Osteoblast (primary cell): ENCODE measurements around the gene COG3. TPM values are rescaled to one million over a fixed set of nuclear protein-coding genes. Genes with fewer than 3 reads are reported as not detected.
"Not testable (repeated sequence)": the region's sequence is repeated elsewhere in the genome, so short reads cannot be mapped to it uniquely, and the experiment has no call there.

Source experiments
- DNase-seq: peaks from one replicate; pipeline ENCODE4 v3.0.0; 2011; ENCODE audit warnings: low spot score, mixed read lengths; ENCODE audit not compliant: insufficient read length; ENCODE audit errors: missing footprints
- H2AFZ ChIP-seq: 2 replicates; pipeline ENCODE4 v1.6.0; 2011; ENCODE audit warnings: mild to moderate bottlenecking, low read length
- H3K27ac ChIP-seq: 2 replicates; pipeline ENCODE4 v1.5.1; 2011; ENCODE audit warnings: mild to moderate bottlenecking, low read depth, low read length, moderate library complexity
- H3K27me3 ChIP-seq: 2 replicates; pipeline ENCODE4 v1.6.0; 2012; ENCODE audit warnings: mild to moderate bottlenecking, control low read depth, inconsistent platforms, low read length, moderate library complexity; ENCODE audit not compliant: insufficient read depth
- H3K36me3 ChIP-seq: 2 replicates; pipeline ENCODE4 v1.5.1; 2011; ENCODE audit warnings: mild to moderate bottlenecking, low read length, control low read depth, moderate library complexity; ENCODE audit not compliant: insufficient read depth
- H3K4me1 ChIP-seq: 2 replicates; pipeline ENCODE4 v1.5.1; 2011; ENCODE audit warnings: mild to moderate bottlenecking, low read length, control low read depth, moderate library complexity; ENCODE audit not compliant: insufficient read depth
- H3K4me2 ChIP-seq: 2 replicates; pipeline ENCODE4 v1.6.0; 2011; ENCODE audit warnings: mild to moderate bottlenecking, low read length; ENCODE audit not compliant: insufficient read depth
- H3K4me3 ChIP-seq: fragments of 200-600 bp; sonication (generic); 3 replicates; pipeline ENCODE4 v1.5.1; 2012; ENCODE audit warnings: mild to moderate bottlenecking, low read length, inconsistent platforms; ENCODE audit not compliant: insufficient read depth
- H3K79me2 ChIP-seq: 2 replicates; pipeline ENCODE4 v1.6.0; 2012; ENCODE audit warnings: mild to moderate bottlenecking, low read length, control low read depth, inconsistent platforms; ENCODE audit not compliant: insufficient read depth
- H3K9me3 ChIP-seq: 2 replicates; pipeline ENCODE4 v1.5.1; 2011; ENCODE audit warnings: low read depth, low read length, control low read depth
- H4K20me1 ChIP-seq: 2 replicates; pipeline ENCODE4 v1.6.0; 2012; ENCODE audit warnings: mild to moderate bottlenecking, low read length, control low read depth; ENCODE audit not compliant: insufficient read depth
- CTCF ChIP-seq: IDR thresholded peaks from 2 replicates; pipeline ENCODE4 v1.5.1; 2011; ENCODE audit warnings: mild to moderate bottlenecking, low read depth, low read length, moderate library complexity; ENCODE audit errors: extremely low read depth
- total RNA-seq: library from RNA; depleted of rRNA; stranded (reverse); fragments of >200 nt; gene quantifications from 2 replicates; pipeline ENCODE4 v1.2.3, GENCODE V29; 2012

Gene COG3
- total RNA-seq, 1 donor: 35.5 TPM

DNA sequence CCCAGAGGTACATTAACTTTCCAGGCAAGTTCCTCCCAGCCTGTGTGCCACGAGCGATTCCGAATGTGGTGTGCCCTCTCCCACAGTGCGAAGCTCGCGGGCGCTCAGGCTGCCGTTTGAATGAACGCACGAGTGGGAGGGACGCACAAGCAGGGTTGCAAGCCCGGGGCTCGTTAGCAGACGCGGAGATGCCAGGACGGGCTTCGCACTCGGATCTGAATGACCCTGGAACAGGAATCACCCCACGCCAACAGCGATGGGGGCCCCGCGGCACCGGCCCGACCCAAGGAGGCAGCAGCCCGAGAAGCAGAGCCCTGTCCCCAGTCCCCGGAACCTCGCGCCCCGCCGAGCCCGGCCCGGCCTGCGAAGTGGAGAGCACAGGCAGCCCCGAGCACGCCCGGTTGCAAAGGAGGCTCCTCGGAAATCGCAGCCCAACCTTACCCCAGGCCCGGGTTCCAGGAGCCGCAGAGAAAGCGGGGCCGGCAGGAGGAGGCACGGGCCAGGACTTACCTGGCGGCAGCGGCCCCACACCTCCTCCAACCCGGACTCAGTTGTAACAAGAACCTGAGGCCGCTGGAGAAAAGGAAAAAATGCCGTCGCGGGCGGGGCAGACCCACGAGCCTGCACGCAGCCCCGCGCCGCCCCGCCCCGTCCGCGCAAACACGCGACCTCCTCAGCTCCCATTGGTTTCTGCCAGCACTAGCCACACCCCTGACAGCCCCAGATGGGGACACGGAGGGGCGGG is 46.8 kb upstream of the COG3 start, which contains the start of gene SLC25A30:
TSS of gene SLC25A30 (minus strand) at position 584 of the 745 bp plus-strand sequence. CDS start 6,948 bp downstream, outside the sequence.
- peak within 1 kb of the TSS; percentile 92 for H3K4me2 ChIP-seq
- no peaks in the 10 kb centered on the region for H3K9me3 ChIP-seq
- peak within 1 kb of the TSS; percentile 87 for H3K4me3 ChIP-seq
- H2AFZ ChIP-seq: peak within 1 kb of the TSS; percentile 72
- H3K36me3 ChIP-seq: no peaks in the 10 kb centered on the region
- H3K4me1 ChIP-seq: peaks cover 21% of the 10 kb centered on the region
- H4K20me1 ChIP-seq: no peaks in the 10 kb centered on the region
- H3K27ac ChIP-seq: peak within 1 kb of the TSS; percentile 61
- H3K79me2 ChIP-seq: peaks cover 19% of the 10 kb centered on the region
- DNase-seq: peak; percentile 94
- H3K27me3 ChIP-seq: no peaks in the 10 kb centered on the region
- TF ChIP-seq CTCF: no peak

DNA sequence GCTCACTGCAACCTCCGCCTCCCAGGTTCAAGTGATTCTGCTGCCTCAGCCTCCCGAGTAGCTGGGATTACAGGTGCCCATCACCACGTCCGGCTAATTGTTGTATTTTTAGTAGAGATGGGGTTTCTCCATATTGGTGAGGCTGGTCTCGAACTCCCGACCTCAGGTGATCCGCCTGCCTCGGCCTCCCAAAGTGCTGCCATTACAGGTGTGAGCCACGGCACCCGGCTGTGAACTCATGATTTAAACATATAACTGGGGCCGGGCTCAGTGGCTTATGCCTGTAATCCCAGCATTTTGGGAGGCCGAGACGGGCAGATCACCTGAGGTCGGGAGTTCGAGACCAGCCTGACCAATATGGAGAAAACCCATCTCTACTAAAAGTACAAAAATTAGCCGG is 45.4 kb upstream of the COG3 start:
- H3K4me2 ChIP-seq, H4K20me1 ChIP-seq: not testable (repeated sequence)

DNA sequence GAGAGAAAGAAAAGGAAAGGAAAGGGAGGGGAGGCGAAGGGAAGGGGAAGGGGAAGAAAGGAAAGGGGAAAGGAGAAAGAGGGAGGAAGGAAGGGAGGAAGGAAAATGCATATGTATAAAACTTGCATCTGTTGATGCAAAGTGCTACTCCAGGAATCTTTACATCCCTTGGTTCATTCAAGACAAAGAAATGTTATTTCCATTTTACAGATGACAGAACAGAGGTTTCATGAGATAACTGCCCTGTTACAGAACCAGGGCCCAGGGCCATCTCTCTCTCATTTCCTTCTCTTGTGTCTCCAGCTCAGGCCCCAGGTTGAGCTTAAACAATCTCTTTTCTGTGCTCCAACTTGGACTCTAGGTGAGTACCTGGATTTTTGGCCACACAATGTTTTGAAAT is 44.8 kb upstream of the COG3 start:
- Histone ChIP-seq H3K27me3 (no peaks in the 10 kb centered on the region), H4K20me1 (no peaks in the 10 kb centered on the region), H3K9me3 (no peaks in the 10 kb centered on the region), H3K4me1 (peaks cover 10% of the 10 kb centered on the region), H3K4me3 (no peak overlapping the region), H3K36me3 (no peaks in the 10 kb centered on the region), H3K79me2 (peaks cover 5% of the 10 kb centered on the region), H2AFZ (no peak overlapping the region), H3K27ac (no peak overlapping the region), H3K4me2 (no peak overlapping the region)
- no peak for DNase-seq
- no peak for TF ChIP-seq CTCF

More for the DNA sequence above, 45.4 kb upstream of the COG3 start:
- H3K79me2 ChIP-seq, H3K9me3 ChIP-seq, H3K27ac ChIP-seq, H3K27me3 ChIP-seq, H3K36me3 ChIP-seq, H2AFZ ChIP-seq, DNase-seq, H3K4me3 ChIP-seq: not testable (repeated sequence)
- peaks cover 16% of the 10 kb centered on the region for H3K4me1 ChIP-seq

DNA sequence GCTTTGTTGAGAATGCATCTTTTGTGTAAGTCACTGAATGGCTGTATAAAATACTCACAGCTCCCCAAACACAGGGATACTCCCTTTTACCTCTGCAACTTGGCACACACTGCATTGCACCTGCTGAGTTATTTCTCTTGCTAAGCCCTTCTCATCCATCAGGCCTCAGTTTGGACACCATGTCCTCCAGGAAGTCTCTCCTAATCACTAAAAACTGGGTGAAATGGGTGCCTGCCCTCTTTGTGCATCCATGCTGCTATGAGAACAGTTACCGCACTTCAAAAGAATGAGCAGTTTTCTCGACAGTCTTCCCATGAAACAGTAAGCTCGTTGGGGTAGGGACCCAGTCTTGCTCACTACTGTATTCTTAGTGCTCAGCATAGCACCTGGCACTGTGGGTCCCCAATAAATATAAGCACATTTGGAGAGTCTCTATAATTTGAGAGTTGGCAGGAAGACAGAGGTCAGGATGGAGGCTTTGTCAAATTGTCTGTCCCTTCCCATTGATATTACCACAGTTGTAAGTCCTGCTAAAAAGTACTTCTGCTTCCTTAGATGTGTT is 41.9 kb upstream of the COG3 start:
- no peaks in the 10 kb centered on the region for H3K79me2 ChIP-seq
- H2AFZ ChIP-seq: no peak overlapping the region
- no peak for DNase-seq
- H4K20me1 ChIP-seq: no peaks in the 10 kb centered on the region
- no peak overlapping the region for H3K4me3 ChIP-seq
- no peak overlapping the region for H3K27ac ChIP-seq
- no peak overlapping the region for H3K4me2 ChIP-seq
- no peak for TF ChIP-seq CTCF
- no peaks in the 10 kb centered on the region for H3K27me3 ChIP-seq
- no peaks in the 10 kb centered on the region for H3K4me1 ChIP-seq
- no peaks in the 10 kb centered on the region for H3K36me3 ChIP-seq
- no peaks in the 10 kb centered on the region for H3K9me3 ChIP-seq

- not testable (repeated sequence) for H4K20me1 ChIP-seq, DNase-seq, H3K4me3 ChIP-seq, H3K79me2 ChIP-seq, H3K27me3 ChIP-seq, H3K4me1 ChIP-seq, H3K4me2 ChIP-seq, H3K36me3 ChIP-seq, H3K27ac ChIP-seq, H2AFZ ChIP-seq, H3K9me3 ChIP-seq
Observed at GRCh38 chr13:45426056-45426841, 38.5 kb upstream of the COG3 start.
